GM18870 (cell line): ENCODE measurements around the gene MBD5.
"Not testable (repeated sequence)": the region's sequence is repeated elsewhere in the genome, so short reads cannot be mapped to it uniquely, and the experiment has no call there.

Source experiments
- ATAC-seq: cut with Tn5 transposase; IDR thresholded peaks from one replicate; pipeline ENCODE4 v1.9.1; 2021; ENCODE audit warnings: moderate library complexity; ENCODE audit not compliant: unreplicated experiment

The MBD5 gene

DNA sequence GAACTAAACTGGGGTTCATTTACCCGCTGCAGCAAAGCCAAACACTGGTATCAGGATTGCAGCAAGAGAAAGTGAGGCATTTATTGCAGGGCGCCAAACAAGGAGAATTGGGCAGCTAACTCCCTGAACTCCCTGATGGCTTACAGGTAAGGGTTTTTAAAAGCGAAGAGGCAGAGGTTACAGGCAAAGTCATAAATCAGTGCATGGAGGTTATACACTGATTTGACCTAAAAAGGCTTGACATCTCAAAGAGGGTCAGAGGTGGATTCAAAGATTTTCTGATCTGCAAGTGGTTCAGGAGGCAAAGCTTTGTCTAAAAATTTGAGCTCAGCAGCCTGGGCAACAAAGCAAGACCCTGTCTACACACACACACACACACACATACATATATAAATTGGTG lies 520.9 kb downstream of the MBD5 start:
- ATAC-seq: no peak

GRCh38 chr2:148542614-148543013 lies 521.7 kb downstream of the MBD5 start:
- ATAC-seq: no peak

GRCh38 chr2:148543088-148543540 lies 522.2 kb downstream of the MBD5 start:
- not testable (repeated sequence) for ATAC-seq

GRCh38 chr2:148545390-148546256 lies 524.7 kb downstream of the MBD5 start:
- no peak for ATAC-seq

- ATAC-seq: no peak
Observed at GRCh38 chr2:148546270-148546669, 525.4 kb downstream of the MBD5 start.

DNA sequence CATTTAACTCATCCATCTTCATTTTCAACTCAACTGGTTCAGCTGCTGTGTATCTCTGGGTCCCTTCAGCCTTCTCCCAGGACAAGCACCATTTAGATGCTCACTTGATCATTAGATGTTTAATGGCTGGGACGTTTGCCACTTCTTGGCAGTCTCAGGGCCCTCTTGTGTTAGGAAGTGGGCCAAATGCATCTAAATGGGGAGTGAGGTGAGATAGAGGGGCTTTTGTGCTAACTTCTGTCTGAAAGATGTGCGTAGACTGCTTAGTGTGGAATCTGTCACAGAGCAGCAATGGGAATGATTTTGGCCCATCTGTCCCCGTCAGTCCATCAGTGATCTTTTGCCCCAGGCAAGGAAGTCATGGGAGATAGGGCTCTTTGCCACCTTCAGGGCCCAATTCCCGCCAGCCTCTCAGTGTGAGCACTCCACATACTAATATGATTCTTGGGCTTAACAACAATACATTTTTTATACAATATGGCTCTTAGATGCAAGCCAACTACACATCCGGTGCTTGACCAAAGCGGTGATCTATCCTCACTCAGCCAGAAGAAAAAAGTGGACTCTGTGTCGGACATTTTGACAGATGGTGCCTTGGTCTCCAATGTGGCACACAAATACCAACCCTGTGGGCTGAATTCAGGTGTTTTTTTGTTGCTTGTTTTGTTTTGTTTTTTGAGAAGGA lies 528.0 kb downstream of the MBD5 start:
- ATAC-seq: no peak

- ATAC-seq: no peak
Observed at GRCh38 chr2:148552675-148553331, 531.9 kb downstream of the MBD5 start.

GRCh38 chr2:148553332-148553887 lies 532.5 kb downstream of the MBD5 start:
- ATAC-seq: no peak

DNA sequence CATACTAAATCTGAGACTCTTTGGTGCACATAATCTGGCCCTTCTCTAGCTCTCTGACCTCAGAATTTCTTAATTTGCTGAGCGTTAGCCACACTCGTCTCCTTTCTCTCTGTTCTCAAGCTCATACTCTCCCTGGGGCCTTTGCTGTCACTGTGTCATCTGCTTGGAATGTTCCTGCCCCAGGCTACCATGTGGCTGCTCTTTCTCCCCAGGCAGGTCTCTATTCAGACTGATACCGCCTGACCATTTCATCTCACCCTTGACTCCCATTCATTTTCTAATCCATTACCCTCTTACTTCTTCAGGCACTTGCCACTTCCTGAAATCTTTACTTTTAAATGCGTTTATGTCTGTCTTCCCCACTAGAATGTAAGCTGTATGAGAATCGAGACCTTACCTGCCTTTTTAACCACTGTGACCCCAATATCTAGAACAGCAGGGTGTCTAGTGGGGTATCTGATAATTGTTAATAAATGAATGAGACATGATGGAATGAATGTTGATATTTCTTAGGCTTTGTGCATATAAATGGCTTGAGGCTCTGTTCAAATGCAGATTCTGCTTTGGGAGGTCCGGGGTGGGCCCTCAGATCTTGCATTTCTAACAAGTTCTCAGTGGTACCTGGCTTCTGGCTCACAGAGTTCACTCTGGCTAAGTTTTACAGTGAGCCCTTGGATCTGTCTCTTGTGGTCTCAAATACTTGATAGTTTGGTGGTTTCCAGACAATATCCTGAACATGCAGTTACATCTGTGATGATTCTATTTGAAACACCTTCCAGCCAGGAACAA lies 533.8 kb downstream of the MBD5 start:
- no peak for ATAC-seq

- no peak for ATAC-seq
Observed at GRCh38 chr2:148555622-148556294, 534.9 kb downstream of the MBD5 start.

- no peak for ATAC-seq
Observed at GRCh38 chr2:148557844-148558436, 537.0 kb downstream of the MBD5 start.

- ATAC-seq: no peak
Observed at GRCh38 chr2:148560496-148560895, 539.6 kb downstream of the MBD5 start.

GRCh38 chr2:148561389-148561788 lies 540.5 kb downstream of the MBD5 start:
- ATAC-seq: no peak

DNA sequence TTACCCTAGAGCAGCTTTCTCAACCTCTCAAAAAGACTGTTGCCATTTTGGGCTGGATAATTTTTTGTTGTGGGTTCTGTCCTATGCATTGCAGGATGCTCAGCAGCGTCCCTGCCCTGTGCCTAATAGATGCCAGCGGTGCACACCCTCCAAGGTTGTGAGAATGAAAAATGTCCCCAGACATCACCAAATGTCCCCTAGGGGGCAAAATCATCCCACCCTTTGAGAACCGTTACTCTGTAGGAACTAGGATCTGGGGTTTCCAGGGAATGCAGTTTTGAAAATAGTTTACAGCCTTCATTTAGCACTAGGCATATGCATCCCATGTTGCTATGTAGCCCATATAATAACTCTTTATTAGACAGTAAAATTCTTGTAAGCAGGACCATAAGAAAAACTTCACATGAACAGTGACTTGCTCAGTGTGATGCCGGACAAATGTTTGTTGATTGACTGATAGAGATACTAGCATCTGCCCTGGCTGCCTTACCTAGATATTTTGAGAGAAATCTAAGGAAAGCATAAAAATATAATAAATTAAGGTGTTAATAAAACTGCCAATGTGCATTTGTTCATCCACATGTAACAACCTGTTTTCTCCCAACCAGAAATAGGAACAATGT lies 544.5 kb downstream of the MBD5 start:
- no peak for ATAC-seq
